Activated T-cell treated with anti-CD3 and anti-CD28 coated beads, Interleukin-2, amount 50 U/mL, for 48 hours (primary cell): Measurements from ENCODE around the gene FEZF1.

ENCODE experiments used
- DNase-seq, 2 experiments: peaks; one replicate each; pipeline ENCODE4 v3.0.0-alpha.2; 2020

FEZF1 gene

DNA sequence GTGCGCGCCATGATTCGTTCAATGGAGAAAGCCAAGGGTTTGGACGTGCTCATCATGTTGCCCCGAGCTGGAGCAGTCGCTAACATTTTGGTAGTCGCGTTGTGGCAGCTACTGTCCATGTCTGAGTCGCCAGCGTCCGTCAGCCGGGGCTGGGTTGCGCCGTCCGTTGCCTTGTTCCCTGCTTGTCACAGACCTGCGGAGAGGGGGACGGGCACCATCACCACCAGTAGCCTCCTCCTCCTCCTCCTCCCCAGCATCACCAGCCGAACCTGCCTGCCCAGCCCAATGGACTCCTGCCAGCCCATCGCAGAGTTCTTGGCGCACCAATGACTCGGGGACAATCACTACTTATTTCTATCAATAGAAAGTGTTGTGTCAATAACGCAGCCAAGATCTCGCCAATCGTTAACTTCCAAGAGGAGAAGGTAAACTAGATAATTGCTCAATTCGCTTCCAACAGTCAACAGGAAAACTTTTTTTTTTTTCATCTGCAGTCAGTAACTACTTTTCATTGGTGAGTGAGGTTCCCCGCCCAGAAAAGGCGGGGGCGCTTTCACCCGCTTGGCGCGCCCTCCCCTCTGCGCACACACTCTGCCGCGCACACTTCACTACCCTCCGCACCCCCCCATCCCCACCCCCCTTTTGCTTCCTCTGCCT lies at the start of gene FEZF1:
Gene FEZF1, minus strand, starts transcription at position 432 of the 657 bp plus-strand sequence. Its CDS starts 313 bp downstream, at position 119.
- DNase-seq, result peak in 1 of 2 experiments; percentile 19

- DNase-seq, result no peak
Measured at GRCh38 chr7:122352454-122352853, 47.9 kb upstream of the FEZF1 start.

DNA sequence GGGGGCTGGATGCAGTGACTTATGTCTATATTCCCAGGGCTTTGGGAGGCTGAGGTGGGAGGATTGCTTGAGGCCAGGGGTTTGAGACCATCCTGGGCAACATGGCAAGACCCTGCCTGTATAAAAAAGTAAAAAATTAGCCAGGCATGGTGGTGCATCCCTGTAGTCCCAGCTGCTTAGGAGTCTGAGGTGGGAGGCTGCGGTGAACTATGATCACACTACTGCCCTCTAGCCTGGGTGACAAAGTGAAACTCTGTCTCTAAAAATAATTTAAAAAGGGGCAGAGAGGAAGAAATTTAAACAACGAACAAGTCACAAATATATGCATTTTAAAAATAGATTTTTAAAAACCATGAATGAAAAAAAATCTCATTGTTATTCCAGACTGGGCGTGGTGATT lies 46.2 kb upstream of the FEZF1 start:
- DNase-seq, result no peak

GRCh38 chr7:122344303-122344620 lies 39.7 kb upstream of the FEZF1 start:
- DNase-seq, result no peak

- DNase-seq, result no peak
Measured at GRCh38 chr7:122343601-122344302, 39.2 kb upstream of the FEZF1 start.

- no peak for DNase-seq
Measured at GRCh38 chr7:122340427-122340826, 35.9 kb upstream of the FEZF1 start.

DNA sequence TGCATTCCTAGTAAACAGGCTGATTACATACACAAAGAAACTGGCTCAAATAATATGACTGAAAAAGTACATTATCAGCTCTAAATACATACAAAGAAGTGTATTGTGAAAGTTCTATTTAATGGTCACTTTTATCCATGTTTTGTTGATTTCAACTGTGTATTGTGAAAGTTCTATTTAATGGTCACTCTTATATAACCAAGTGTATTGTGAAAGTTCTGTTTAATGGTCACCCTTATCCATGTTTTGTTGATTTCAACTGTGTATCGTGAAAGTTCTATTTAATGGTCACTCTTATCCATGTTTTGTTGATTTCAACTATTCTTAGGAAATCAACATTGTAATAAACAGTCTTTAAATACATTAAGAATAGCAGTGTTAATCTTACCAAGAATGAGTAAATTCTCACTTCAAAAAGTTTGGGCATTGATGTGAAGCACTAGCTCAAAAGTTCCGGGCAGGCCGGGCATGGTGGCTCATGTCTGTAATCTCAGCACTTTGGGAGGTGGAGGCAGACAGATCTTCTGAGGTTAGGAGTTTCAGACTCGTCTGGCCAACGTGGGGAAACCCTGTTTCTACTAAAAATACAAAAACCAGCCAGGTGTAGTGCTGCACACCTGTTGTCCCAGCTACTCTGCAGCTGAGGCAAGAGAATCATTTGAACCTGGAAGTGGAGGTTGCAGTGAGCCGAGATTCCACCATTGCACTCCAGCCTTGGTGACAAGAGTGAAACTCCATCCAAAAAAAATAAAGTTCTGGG lies 34.8 kb upstream of the FEZF1 start:
- DNase-seq, result no peak

DNA sequence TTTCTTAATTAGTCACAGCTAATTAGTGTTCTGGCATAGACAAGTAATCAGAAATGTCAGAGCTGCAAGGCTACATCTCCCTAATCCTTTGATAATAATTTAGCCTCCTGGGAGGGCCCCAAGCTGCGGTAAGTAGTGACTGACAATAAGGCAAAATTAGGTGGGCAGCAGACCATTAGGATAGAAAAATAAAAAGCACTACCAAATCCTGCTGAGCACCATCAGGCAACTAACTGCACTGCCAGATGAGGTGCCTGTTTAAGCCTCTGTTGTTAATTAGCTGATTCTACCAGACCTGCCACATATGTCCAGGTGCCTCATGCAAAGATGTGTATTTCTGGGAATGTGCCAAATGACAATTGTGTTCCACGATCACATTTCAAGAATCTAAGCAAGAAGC lies 32.5 kb upstream of the FEZF1 start:
- DNase-seq, result no peak

- DNase-seq, result no peak
Measured at GRCh38 chr7:122329145-122329802, 24.7 kb upstream of the FEZF1 start.

GRCh38 chr7:122327969-122328368 lies 23.4 kb upstream of the FEZF1 start:
- DNase-seq, result no peak

DNA sequence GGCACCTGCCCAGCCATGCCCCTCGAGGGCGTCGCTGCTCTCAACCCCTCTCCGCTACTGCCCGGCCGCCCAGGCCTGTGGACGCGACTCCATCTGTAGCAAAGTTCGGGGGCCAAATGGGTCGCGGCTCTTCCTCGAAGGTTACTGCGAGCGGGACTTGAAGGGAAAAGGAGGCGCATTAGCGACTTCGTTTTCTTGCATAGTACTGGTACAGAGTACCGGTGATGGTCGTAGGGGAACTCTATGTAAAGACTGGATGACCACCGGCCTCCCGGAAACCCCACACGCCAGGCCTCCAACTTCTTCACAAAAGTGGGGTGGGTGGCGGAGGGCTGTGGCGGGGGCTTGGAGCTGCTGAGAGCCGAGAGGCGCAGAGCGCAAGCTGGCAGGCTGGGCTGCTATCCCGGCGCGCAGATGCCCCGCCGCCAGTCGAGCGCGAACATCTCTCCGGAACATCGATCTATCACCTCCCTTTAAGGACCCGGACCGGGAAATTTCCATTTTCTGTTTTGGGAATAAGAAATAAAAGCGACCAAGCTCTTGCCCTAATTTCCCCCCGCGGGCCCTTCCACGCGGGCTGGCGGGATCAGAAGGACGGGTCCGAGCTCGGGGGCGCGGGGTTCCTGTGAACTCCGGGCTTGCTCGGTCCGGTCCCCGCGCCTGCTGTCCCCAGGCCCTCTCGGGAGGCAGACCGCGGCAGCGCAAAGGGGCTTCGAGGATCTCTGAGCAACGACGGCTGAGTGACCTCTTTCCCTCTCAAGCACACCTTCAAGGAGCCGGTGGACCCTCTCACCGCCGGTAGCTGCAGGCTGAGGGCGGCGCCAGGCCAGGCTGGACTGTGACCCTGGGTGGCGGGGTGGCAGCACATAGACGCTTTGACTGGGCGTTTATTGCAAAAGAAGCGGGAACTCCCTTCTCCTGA lies 12.2 kb upstream of the FEZF1 start:
- DNase-seq, result no peak

DNA sequence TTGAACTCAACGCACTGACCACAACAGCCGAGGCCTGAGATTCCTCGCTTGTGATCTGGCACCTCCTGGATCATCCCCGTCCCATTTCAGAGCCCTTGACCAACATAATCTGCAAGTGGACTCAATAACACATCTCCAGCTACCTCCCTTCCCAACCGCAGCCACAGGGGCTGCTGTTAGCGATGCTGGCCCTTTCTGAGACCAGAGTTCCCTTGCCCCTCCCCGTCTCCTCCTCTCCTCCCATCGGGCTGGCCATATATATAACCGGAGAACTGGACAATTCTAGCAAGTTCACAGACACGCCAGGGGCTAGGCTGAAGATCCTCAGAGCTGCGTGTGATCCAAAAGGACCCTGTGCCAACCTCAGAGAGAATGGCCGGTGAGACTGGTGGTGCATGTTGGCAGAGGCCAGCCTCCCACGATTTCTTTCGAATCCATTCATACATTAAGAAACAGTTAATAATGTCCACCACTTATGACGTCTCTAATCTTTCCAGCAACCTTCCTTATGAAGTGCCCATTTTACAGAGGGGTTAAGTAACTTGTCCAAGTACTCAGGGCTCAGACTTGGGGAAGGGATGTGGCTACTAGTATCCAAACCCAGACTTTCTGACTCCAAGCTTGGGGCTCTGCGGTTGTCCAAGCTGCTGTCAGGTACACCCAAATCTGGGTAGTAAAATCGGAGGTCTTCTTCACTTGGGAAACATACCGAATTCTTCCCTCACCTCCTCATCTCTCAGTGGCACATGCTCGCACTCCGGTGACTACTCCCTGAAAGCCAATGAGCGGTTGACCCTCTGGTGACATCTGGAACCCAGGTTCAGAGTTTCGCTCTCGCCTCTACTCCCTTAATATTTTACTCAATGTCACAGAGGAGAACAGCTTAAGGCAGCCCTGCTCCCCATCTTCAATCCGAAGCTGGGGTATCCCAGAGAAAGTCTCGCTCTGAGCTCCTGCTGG lies 11.2 kb upstream of the FEZF1 start:
- no peak for DNase-seq

DNA sequence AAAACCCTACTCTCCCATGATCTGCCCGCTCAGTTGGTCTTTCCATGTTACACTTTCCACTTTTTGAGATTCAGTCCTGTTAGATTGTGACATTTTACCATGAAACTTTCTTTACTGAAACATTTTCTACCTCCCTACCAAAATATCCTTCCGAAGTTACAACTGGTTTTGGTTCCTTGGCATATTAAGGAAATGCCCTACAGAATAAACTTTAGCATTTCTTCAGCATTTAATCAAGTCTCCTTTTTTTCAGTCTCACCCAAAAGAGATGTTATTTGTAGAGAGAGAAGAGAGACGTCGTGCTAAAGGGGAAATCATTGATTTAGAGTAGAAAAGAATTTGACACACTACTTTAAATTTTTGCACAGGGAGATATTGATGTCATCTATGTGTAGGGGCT lies 9.7 kb upstream of the FEZF1 start:
- no peak for DNase-seq

DNA sequence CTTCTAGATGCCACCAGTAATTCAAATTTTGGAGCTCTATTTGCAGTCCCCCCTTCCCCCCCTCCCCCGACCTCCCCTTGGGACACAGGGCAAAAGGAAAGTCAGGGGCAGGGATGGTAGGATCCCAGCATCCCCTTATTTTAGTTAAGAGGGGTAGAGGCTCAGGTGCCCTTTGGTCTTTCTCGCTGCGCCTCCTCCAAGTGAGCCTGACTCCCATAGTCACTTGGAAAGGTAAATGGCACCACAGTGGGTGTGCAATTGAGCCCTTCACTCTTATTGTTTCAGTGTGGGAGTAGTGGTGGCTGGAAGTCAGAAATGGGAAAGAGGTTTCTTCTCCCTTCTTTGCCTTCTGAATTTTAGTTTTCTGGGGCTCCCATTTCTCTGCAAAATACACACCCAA lies 8.2 kb upstream of the FEZF1 start:
- no peak for DNase-seq

- no peak for DNase-seq
Measured at GRCh38 chr7:122311734-122312450, 7.3 kb upstream of the FEZF1 start.

GRCh38 chr7:122311050-122311700 lies 6.6 kb upstream of the FEZF1 start:
- no peak for DNase-seq

GRCh38 chr7:122310119-122311021 lies 5.8 kb upstream of the FEZF1 start:
- DNase-seq, result no peak

- DNase-seq, result no peak
Measured at GRCh38 chr7:122309421-122309820, 4.9 kb upstream of the FEZF1 start.

GRCh38 chr7:122307228-122307621 lies 2.7 kb upstream of the FEZF1 start:
- DNase-seq, result no peak
